ENCODE measurements around the gene EZH1. TPM values are rescaled to one million over a fixed set of nuclear protein-coding genes. Genes with fewer than 3 reads are reported as not detected.

Gene EZH1
- total RNA-seq: 12.9 and 18.2 TPM in 2 replicates

DNA sequence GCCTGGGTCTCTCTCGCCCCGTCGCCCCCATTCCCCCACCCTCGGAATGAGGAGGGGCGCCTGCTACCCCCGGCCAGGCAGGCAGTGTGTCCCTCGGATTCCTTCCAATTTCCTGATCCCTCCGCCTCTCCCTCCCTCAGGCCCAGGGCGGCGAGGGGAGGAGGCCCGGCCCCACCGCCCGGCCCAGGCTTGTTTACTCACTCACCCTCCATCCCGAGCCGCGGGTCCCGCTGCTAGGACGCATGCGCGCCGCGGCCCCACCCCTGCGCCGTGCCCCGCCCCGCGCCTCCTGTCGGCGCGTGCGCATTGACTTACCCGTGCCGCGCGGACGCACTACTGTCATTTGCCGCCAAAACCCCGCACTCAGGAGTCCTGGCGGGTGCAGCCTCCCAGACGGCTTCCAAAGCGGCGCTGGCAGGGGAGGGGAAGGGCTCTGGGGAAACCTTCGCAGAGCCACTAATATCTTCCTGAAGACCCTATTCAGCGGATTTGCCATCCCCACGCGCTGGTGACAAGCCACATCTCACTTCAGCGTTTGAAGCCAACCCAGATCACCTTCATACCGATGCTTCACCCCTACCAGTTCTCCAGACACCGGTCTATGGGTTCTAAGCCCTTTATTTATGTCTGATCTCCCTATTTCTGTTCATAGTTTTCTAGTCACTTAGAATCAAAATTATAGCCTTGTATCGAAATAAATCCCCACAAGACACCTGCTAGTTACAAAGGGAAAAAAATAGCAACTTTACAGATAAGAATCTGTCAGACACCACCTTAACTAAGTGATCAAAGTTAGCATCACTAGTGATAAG, at the start of gene EZH1:
EZH1 (minus strand) TSS at position 235 of the 812 bp plus-strand sequence. CDS start 16,099 bp downstream, outside the sequence.
- peak; percentile 94 for DNase-seq

DNA sequence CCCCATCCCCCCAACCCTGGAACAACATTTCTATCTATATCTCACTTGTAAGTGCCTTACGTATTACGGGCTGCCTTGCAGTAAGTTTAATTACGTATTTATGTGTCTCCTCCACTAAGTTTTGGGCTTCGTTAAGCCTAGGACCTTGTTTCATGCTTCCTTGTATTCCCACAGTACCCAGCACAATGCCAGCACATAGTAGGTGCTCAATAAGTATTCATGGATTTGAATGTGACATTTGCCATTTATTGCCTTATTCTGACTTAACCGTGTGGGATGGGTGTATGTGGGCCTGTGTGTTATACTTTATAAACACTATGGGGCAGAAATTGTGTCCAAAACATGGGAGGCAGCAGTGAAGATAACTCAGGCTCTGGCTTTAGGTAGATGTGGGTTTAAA, 47.7 kb upstream of the EZH1 start:
- DNase-seq: no peak

DNA sequence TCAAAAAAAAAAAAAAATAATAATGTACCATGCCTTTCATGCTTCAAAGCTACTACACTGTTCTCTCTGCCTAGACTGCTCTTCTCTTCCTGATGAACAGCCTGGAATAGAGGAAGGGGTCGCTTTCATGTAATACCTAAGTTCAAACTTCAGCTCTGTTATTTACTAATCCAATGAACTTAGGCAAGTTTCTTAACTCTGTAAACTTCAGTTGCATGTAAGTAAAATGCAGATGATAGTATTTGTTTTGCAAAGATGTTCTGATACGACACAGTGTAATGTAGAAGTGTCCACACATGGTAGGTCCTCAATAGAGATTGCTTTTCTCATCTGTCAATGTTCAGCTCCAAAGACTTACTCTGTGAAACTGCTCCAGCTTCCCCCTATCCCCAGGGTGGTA, 47.1 kb upstream of the EZH1 start:
- no peak for DNase-seq

DNA sequence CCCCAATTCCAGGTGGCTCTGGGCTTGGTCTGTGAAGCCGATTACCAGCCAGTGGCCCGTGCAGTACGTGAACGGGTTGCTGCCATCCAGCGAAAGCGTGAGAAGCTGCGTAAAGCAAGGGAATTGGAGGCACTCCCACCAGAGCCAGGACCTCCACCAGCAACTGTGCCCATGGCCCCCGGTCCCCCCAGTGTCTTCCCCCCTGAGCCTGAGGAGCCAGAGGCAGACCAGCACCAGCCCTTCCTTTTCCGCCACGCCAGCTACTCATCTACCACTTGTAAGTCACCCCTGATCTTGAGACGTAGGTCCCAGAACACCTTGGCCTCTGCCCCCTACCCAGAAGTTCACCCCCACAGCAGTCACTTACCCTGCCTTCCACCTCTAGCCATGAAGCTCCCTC, 42.4 kb upstream of the EZH1 start:
- DNase-seq: no peak

DNA sequence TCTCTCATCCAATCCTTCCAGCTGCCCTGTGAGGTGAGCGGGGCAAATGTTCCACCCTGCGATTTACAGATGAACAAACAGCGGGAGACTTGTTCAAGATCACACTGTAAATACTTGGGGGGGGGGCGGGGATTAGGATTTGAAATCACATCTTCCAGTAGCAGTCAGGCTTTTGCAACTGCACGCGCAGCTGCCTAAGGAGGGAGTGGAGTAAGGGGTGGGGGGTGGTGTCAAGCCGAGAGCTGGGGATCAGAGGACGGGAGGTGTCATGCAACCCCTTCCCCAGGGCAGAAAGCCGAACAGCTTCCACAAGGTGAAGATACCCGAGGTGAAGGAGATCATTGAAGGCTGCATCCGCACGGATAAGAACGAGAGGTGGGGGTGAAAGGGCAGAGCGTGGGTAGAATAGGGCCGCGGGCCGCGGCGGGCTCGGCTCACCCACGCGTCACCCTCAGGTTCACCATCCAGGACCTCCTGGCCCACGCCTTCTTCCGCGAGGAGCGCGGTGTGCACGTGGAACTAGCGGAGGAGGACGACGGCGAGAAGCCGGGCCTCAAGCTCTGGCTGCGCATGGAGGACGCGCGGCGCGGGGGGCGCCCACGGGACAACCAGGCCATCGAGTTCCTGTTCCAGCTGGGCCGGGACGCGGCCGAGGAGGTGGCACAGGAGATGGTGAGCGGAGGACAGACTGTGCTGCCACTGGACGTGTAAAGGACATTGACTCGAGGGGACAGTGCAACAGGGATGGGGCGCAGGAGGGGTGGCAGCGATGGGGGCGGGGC, 40.2 kb upstream of the EZH1 start:
- DNase-seq: no peak

DNA sequence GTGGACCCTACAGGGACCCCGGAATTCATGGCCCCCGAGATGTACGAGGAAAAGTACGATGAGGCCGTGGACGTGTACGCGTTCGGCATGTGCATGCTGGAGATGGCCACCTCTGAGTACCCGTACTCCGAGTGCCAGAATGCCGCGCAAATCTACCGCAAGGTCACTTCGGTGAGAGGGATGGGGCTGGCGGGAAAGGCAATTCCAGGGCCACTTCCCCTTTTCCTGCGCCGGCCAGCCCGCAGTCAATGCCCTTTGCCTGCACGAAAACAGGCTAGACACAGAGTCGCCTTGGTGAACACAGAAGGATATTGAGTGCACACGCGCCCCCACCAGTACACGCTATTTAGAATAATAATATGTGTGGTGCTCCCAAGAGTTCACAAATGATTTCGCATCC, 39.6 kb upstream of the EZH1 start:
- DNase-seq: peak; percentile 31

DNA sequence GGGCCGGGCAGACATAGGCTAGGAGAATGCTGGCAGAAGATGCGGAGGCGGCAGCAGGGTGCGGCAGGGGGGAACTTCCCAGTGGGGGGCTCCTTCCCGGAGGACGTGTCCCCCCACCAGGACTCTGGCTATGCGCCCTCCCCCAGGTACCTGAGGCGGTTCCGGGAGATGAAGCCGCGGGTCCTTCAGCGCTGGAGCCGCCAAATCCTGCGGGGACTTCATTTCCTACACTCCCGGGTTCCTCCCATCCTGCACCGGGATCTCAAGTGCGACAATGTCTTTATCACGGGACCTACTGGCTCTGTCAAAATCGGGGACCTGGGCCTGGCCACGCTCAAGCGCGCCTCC, 38.9 kb upstream of the EZH1 start:
- peak; percentile 11 for DNase-seq

DNA sequence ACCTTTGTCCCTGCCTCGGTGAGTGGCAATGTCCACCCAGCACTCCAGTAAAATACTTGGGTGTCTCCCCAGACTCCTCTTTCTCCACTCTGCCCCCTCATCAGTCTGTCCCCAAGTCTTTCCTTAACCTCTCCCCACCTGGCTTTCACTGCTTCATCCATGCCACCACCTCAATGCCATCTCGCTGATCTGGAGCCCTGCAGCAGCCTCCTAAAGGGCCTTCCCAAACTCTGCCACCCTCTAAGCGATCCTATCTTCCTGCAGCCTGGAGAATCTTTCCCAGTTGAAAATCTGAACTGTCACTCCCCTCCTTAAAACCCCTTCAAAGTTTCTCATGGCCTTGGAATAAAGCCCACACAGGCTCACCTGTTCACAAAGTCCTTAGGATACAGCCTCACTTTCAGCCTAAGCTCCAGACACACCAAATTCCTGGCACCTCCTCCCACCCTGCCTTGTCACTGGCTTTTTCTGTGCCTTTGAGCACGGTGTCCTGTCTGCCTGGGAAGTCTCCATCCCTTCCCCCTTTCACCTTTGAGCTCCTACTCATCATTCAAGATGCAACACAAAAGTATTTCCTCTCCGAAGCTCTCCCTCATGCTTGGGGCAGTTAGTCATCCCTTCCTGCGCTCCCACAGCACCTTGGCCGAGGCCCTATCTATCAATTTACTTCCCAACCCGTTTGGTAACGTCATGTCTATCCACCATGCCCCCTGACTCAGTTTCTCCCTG, 38.4 kb upstream of the EZH1 start:
- DNase-seq: peak; percentile 69

DNA sequence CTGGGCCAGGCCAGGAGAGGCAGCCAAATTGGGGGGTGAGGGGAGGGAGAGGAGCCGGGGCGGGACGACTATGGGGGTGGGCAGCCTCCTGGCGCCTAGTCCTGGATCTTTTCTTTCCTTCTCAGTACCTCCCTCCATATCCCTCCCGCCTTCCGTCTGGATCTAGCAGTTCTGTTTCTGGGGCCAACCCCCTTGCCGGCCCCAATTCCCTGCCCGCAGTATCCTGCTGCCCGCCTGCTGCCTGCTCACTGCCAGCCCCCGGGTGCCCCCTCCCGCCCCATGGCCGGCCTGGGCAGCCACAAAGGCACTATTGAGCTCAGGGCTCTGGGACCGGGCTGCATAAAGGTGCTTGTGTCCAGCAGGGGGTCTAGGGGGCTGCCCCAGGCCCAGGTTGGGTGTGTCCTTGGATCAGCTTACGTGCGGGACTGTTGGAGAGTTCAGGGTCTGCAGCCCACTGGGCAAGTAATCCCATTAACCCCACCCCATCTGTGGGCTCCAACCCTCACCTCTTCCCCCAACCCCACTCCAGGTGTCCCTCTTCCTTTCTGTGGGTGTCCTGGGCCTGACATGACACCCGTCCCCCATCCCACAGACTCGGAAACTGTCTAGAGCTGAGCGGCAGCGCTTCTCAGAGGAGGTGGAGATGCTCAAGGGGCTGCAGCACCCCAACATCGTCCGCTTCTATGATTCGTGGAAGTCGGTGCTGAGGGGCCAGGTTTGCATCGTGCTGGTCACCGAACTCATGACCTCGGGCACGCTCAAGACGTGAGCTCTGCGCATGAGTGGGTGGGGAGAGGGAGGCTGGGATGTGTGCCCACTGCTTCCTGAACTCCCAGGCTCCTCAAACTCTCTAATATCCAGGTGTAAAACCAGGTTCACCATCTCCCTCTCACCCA, 37.6 kb upstream of the EZH1 start:
- DNase-seq: peak; percentile 13

DNA sequence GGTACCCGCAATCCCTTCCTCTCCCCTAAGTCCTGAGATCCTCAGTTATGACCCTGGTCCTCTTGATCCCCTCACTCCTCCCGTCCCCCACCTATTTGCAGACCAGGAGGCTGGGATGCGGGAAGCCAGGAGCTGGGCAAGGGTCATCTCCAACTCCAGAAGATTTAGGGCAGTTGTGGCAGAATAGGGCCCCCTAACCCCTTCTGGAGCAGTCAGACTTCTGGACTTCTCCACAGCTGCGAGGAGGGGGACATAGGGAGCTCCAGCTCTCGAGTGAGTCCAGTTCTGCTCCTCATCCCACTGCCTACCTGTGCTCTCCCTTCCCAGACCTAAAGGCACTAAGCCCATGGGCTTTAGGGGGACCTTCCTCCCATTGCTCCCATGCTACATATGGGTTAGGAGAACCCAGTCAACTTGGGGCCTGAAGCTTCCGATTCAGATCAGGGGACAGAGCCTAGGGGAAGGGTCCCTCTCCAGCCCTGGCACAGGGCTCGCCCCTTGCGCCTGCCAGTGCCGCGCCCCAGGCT, 36.9 kb upstream of the EZH1 start:
- DNase-seq: peak; percentile 5

DNA sequence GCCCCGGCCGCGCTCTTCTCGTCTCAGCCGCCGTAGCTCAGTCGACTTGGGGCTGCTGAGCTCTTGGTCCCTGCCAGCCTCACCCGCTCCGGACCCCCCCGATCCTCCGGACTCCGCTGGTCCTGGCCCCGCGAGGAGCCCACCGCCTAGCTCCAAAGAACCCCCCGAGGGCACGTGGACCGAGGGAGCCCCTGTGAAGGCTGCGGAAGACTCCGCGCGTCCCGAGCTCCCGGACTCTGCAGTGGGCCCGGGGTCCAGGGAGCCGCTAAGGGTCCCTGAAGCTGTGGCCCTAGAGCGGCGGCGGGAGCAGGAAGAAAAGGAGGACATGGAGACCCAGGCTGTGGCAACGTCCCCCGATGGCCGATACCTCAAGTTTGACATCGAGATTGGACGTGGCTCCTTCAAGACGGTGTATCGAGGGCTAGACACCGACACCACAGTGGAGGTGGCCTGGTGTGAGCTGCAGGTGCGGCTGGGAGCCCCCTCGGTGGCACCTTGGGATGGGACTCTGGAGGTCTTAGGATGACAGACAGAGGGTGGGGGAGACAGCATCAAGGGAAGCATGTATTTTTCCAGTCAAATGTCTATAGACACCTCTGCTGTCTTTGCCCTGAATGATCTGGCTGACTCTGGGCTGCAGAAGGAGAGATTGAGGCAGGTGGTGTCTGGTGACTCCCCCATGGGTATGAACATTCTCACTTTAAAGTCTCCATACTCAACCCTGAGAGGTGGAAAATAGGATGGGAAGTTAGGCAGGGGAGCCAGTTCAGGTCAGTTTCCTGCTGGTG, 36.2 kb upstream of the EZH1 start:
- DNase-seq: peak; percentile 39

DNA sequence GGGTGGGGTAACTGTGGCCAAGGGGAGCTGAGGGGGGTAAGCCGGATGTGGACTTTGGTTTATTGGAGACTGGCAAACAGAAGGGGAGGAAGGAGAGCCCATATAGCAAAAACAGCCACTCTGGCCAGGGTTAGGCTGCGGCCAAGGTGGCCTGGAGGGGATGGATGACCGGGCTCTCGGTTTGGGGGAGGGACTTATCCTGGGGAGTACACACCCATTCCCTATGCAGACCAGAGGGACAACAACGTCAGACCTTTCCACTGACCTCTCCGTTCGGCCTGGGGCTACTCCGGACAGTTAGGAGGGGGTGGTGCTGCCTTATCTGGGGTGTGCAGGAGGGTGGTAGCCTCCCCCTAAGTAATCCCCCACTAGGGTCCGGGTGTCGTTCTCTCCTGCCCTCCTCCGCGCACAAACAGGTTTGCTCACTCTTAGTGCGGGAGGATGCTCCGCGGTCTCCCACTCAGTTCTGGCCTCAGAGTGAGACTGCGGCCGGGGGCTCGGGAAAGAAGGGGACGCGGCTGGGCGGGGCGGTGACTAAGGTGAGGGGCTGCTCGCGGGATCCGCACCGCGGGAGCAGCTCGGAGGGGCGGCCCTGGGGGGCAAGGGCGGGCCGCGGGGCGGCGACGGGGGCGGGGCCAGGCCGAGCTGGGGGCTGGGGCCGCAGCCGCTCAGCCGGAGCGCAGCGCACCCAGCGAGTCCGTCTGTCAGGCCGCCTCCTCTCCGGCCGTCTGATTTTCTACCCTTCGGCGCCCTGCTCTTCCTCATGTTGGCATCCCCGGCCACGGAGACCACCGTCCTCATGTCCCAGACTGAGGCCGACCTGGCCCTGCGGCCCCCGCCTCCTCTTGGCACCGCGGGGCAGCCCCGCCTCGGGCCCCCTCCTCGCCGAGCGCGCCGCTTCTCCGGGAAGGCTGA, 35.4 kb upstream of the EZH1 start, which contains the start of gene WNK4:
WNK4 (plus strand) TSS at position 675 of the 915 bp plus-strand sequence; CDS start at position 764, 89 bp downstream.
- DNase-seq: peak; percentile 59

DNA sequence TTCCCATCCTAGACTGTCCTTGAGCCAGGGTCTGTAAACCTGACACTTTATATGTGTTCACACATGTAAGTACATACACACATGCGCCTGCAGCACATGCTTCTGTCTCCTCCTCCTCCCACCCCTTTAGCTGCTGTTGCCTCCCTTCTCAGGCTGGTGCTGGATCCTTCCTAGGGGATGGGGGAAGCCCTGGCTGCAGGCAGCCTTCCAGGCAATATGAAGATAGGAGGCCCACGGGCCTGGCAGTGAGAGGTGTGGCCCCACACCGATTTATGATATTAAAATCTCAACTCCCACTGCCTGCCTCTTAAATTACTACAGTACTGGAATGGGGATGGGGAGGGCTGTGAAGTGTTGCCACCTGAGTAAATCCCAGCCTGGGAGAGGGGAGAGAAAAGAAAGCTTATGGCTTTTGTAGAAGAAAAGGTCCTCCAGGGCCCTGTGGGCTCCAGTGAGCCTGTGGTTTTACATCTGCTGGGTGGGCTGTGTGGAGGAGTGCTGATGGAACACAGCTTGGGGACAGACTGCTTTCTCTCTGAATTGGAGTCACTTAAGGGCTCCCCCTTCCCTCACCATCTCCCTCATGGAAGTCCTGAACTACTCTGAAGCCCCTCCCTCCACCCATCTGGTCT, 34.6 kb upstream of the EZH1 start:
- DNase-seq: no peak

DNA sequence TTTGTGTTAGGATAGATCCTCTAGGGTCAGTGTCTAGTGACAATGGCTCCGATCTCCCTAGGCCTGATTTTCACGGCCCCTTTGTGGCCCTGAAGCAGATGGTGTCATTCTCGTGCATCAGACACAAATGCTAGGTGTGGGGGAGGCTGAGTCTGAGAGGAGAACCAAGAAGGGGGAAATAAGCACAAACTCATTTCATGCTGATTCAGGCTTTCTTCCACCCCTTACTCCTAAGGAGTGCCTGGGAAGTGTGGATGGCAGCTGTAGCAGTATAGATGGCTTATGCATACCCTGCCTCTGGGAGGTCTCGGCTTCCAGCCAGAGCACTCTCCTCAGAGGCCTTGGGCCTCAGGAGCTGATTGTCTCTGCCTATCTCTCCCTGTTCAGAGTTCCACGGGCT, 33.7 kb upstream of the EZH1 start:
- DNase-seq: no peak

DNA sequence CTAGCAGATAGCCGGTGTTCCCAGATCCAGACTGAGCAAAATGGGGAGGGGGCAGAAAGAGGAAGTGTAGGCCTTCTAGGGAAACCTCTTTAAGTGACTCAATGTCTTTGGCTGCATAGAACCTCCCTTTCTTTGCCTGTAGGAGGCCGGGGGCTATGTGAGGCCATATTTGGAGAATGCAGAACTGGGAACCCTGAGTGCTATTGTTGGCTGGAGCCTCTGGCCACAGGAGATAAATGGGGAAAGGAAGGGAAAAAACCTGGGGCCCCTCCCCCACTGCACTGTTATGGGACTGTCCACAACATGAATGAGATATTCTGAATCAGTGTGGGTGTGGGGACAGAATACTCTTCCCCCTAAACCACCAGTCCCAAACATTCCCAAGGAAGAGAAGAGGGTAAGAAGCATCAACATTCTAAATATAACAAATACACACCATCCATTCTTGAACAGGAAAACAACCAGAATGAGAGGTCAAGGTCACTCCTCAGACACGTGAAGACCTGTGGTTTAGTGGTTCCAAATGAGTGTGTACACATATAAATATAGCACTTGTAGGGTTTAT, 30.8 kb upstream of the EZH1 start:
- peak; percentile 66 for DNase-seq

DNA sequence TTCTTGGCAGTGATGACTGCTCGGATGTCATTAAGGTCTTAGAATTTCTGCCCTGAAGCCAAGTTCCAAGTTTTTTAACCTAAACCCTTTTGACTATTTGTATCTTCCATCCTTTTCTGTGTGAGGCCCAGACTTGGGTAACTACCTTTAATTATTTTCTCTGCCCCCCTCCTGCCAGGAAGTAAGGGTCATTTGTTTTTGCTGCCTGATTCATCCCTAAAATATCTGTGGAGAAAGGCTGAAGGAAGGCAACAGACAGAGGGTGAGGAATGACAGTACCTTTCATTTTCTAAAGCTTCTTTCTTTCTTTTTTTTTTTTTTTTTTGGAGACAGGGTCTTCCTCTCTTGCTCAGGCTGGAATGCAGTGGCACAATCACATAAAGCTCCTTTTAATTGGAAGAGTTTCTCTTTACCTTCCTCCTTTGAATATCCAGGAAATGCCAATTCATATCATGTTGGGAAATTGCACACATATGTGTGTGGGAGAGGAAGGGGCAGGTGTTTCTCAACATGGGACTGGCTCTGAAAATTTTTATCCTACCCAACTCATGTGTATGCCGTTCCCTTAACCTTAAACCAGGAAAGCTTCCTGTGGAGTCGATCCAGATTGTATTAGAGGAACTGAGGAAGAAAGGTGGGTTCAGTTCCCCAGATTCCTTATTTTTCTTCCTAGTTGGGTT, 29.4 kb upstream of the EZH1 start:
- DNase-seq: peak; percentile 64

DNA sequence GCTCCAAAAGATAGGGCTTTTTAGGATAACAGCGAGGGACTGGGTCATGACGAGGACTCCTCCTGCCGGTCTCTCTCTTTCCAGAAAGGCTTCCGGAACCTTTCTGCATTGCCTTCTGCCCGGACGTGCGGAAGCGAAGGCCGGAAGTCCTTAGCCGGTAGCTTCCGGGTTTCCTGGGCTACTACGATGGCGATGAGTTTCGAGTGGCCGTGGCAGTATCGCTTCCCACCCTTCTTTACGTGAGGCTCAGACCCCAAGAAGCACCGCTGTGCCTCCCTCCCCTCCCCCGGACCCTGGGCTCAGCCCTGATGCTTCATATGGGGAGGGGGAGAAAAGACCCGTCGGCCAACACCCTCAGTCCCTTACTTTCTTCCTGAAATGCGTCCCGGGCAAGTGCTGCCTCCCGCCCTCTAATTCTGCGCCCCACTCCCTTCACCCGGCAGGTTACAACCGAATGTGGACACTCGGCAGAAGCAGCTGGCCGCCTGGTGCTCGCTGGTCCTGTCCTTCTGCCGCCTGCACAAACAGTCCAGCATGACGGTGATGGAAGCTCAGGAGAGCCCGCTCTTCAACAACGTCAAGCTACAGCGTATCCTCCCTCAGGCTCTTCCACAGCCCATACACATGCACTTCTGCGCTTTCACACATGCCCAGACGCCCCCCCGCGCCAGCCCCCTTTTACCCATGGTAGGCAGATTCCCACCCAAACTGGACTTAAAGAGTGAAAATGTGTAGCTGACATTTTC, 28.6 kb upstream of the EZH1 start, which contains the start of gene VPS25:
VPS25 (plus strand) TSS at position 160 of the 746 bp plus-strand sequence; CDS start at position 187, 27 bp downstream.
- DNase-seq: peak; percentile 70

DNA sequence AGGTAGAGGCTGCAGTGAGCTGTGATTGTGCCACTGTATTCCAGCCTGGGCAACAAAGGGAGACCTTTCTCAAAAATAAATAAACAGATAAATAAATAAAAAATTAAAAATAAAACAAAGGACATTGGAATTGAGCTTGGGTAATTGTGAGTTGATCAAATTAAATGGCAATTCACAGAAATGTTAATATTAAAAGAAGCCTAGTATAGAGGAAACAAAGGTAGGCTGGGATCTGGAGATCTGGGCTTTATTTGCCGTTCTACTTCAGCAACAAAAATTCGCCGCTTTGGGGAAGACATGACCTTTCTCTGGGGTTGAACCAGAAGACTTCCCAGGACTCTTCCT, 28.1 kb upstream of the EZH1 start:
- no peak for DNase-seq

Data from dermis blood vessel endothelial cell (primary cell).